ENCODE results near the gene PXYLP1. TPM values are rescaled to one million over a fixed set of nuclear protein-coding genes. Genes with fewer than 3 reads are reported as not detected.

PXYLP1 gene
- total RNA-seq, 1 donor from 2014 or later, result 6.1 TPM

- DNase-seq (ENCODE audit: low read depth), result no peak
- H3K4me3 ChIP-seq (ENCODE audit: insufficient read depth, low read depth, low read length), result no peak overlapping the region
- H3K4me1 ChIP-seq (ENCODE audit: insufficient read depth, low read length), result no peaks in the 10 kb centered on the region
- Mint-ChIP-seq H3K4me3 (ENCODE audit: unreplicated experiment) (no peak overlapping the region), H3K36me3 (ENCODE audit: low read depth, unreplicated experiment) (no peaks in the 10 kb centered on the region), H3K27ac (ENCODE audit: unreplicated experiment) (no peak overlapping the region), H3K4me1 (ENCODE audit: low read depth, unreplicated experiment) (peaks cover 10% of the 10 kb centered on the region), H3K9me3 (ENCODE audit: unreplicated experiment) (no peaks in the 10 kb centered on the region), H3K27me3 (ENCODE audit: low read depth, unreplicated experiment) (peaks cover 5% of the 10 kb centered on the region)
- no peaks in the 10 kb centered on the region for H3K9me3 ChIP-seq (ENCODE audit: insufficient read depth, low read depth, low read length)
- H3K79me2 ChIP-seq (ENCODE audit: insufficient read depth, low read length), result no peaks in the 10 kb centered on the region
- H3K36me3 ChIP-seq (ENCODE audit: insufficient read depth, low read length), result no peaks in the 10 kb centered on the region
- no peaks in the 10 kb centered on the region for H4K20me1 ChIP-seq (ENCODE audit: insufficient read depth, low read length)
- H3K9ac ChIP-seq (ENCODE audit: low read length), result no peak overlapping the region
- TF ChIP-seq, protein P1, sequence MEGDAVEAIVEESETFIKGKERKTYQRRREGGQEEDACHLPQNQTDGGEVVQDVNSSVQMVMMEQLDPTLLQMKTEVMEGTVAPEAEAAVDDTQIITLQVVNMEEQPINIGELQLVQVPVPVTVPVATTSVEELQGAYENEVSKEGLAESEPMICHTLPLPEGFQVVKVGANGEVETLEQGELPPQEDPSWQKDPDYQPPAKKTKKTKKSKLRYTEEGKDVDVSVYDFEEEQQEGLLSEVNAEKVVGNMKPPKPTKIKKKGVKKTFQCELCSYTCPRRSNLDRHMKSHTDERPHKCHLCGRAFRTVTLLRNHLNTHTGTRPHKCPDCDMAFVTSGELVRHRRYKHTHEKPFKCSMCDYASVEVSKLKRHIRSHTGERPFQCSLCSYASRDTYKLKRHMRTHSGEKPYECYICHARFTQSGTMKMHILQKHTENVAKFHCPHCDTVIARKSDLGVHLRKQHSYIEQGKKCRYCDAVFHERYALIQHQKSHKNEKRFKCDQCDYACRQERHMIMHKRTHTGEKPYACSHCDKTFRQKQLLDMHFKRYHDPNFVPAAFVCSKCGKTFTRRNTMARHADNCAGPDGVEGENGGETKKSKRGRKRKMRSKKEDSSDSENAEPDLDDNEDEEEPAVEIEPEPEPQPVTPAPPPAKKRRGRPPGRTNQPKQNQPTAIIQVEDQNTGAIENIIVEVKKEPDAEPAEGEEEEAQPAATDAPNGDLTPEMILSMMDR (IDR thresholded peaks at IDR 0.05; ENCODE audit: insufficient read depth, low read depth, low read length), result no peak
- TF ChIP-seq EZH2 (IDR thresholded peaks at IDR 0.05; ENCODE audit: insufficient read depth, low read length), result no peak
- no peak for FAIRE-seq
- H3K27ac ChIP-seq (ENCODE audit: low read depth, low read length), result no peak overlapping the region
- H3K4me2 ChIP-seq (ENCODE audit: low read length), result no peak overlapping the region
- H2AFZ ChIP-seq (ENCODE audit: low read depth, low read length), result no peak overlapping the region
- no peaks in the 10 kb centered on the region for H3K27me3 ChIP-seq (ENCODE audit: insufficient read depth, low read length)
Measured at GRCh38 chr3:141249041-141249440, 17.4 kb downstream of the PXYLP1 start.

- Mint-ChIP-seq H3K4me3 (ENCODE audit: unreplicated experiment) (no peak overlapping the region), H3K9me3 (ENCODE audit: unreplicated experiment) (no peaks in the 10 kb centered on the region), H3K27me3 (ENCODE audit: low read depth, unreplicated experiment) (peaks cover 5% of the 10 kb centered on the region), H3K36me3 (ENCODE audit: low read depth, unreplicated experiment) (no peaks in the 10 kb centered on the region), H3K27ac (ENCODE audit: unreplicated experiment) (no peak overlapping the region), H3K4me1 (ENCODE audit: low read depth, unreplicated experiment) (peaks cover 10% of the 10 kb centered on the region)
- FAIRE-seq, result no peak
- Histone ChIP-seq H3K27me3 (ENCODE audit: insufficient read depth, low read length) (no peaks in the 10 kb centered on the region), H4K20me1 (ENCODE audit: insufficient read depth, low read length) (no peaks in the 10 kb centered on the region), H3K27ac (ENCODE audit: low read depth, low read length) (no peak overlapping the region), H3K9me3 (ENCODE audit: insufficient read depth, low read depth, low read length) (no peaks in the 10 kb centered on the region), H3K4me1 (ENCODE audit: insufficient read depth, low read length) (no peaks in the 10 kb centered on the region), H2AFZ (ENCODE audit: low read depth, low read length) (no peak overlapping the region), H3K9ac (ENCODE audit: low read length) (no peak overlapping the region), H3K4me2 (ENCODE audit: low read length) (no peak overlapping the region), H3K36me3 (ENCODE audit: insufficient read depth, low read length) (no peaks in the 10 kb centered on the region), H3K4me3 (ENCODE audit: insufficient read depth, low read depth, low read length) (no peak overlapping the region), H3K79me2 (ENCODE audit: insufficient read depth, low read length) (no peaks in the 10 kb centered on the region)
- DNase-seq (ENCODE audit: low read depth), result no peak
- TF ChIP-seq, protein P1 (IDR thresholded peaks at IDR 0.05; ENCODE audit: insufficient read depth, low read depth, low read length), result no peak
- no peak for TF ChIP-seq EZH2 (IDR thresholded peaks at IDR 0.05; ENCODE audit: insufficient read depth, low read length)
Measured at GRCh38 chr3:141250342-141250741, 18.7 kb downstream of the PXYLP1 start.

DNA sequence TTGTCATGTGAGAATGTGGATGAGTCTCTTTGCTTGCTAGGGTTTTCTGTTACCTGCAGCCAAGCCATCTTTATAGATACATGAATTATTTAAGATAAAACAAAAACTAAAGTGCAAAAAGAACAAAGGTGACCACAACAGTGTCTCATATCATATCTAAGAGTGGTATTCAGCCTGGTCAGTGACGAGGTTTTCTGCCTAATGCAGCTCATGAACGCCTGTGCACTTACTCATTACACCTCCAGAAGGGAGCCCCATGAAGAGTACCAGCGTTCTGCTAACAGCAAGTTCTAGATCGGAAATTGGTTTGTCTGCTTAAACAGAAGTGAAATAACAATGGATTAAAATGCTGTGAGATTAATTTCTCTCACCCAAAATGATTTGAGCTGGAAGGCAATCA lies 19.2 kb downstream of the PXYLP1 start:
- Histone ChIP-seq H3K4me3 (ENCODE audit: insufficient read depth, low read depth, low read length) (no peak overlapping the region), H3K9me3 (ENCODE audit: insufficient read depth, low read depth, low read length) (no peaks in the 10 kb centered on the region), H3K4me1 (ENCODE audit: insufficient read depth, low read length) (no peaks in the 10 kb centered on the region), H3K36me3 (ENCODE audit: insufficient read depth, low read length) (no peaks in the 10 kb centered on the region), H3K27me3 (ENCODE audit: insufficient read depth, low read length) (no peaks in the 10 kb centered on the region), H3K79me2 (ENCODE audit: insufficient read depth, low read length) (no peaks in the 10 kb centered on the region), H3K4me2 (ENCODE audit: low read length) (peak overlapping the region; percentile 1), H4K20me1 (ENCODE audit: insufficient read depth, low read length) (no peaks in the 10 kb centered on the region), H3K27ac (ENCODE audit: low read depth, low read length) (no peak overlapping the region), H3K9ac (ENCODE audit: low read length) (no peak overlapping the region), H2AFZ (ENCODE audit: low read depth, low read length) (no peak overlapping the region)
- Mint-ChIP-seq H3K36me3 (ENCODE audit: low read depth, unreplicated experiment) (no peaks in the 10 kb centered on the region), H3K4me3 (ENCODE audit: unreplicated experiment) (no peak overlapping the region), H3K4me1 (ENCODE audit: low read depth, unreplicated experiment) (peaks cover 10% of the 10 kb centered on the region), H3K9me3 (ENCODE audit: unreplicated experiment) (no peaks in the 10 kb centered on the region), H3K27ac (ENCODE audit: unreplicated experiment) (no peak overlapping the region), H3K27me3 (ENCODE audit: low read depth, unreplicated experiment) (peaks cover 6% of the 10 kb centered on the region)
- TF ChIP-seq EZH2 (IDR thresholded peaks at IDR 0.05; ENCODE audit: insufficient read depth, low read length), result no peak
- TF ChIP-seq, protein P1 (IDR thresholded peaks at IDR 0.05; ENCODE audit: insufficient read depth, low read depth, low read length), result no peak
- DNase-seq (ENCODE audit: low read depth) (peak; percentile 69), FAIRE-seq (no peak)

Data from astrocyte (in vitro differentiated cells and primary cell).